Hindlimb muscle (tissue), 1 donor: ENCODE data around the gene VWF. TPM values are rescaled to one million over a fixed set of nuclear protein-coding genes. Genes with fewer than 3 reads are reported as not detected.
"Not testable (repeated sequence)": the region's sequence is repeated elsewhere in the genome, so short reads cannot be mapped to it uniquely, and the experiment has no call there.

ENCODE experiments used
- DNase-seq: peaks from one replicate; pipeline ENCODE4 v3.0.0-alpha.2; 2013
- polyA plus RNA-seq: library from polyadenylated mRNA; unstranded; fragments of 120-200 nt; gene quantifications from one replicate; pipeline ENCODE4 v1.2.1, GENCODE V29; 2013; ENCODE audit not compliant: insufficient read length

Gene VWF
- polyA plus RNA-seq, 1 donor, result 71.3 TPM

- DNase-seq, result no peak
Observed at GRCh38 chr12:6104027-6104426, 20.4 kb downstream of the VWF start.

DNA sequence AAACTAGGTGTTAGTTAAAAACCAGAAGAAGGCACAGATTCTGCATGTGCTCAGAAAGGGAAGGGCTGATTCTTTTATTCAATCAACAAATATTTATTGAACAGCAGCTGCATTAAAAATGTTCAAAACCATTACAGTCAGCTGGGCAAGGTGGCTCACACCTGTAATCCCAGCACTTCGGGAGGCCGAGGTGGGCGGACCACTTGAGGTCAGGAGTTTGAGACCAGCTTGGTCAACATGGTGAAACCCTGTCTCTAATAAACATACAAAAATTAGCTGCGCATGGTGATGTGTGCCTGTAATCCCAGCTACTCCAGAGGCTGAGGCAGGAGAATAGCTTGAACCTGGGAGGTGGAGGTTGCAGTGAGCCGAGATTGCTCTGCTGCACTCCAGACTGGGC, 22.4 kb downstream of the VWF start:
- not testable (repeated sequence) for DNase-seq

GRCh38 chr12:6099316-6099715, 25.2 kb downstream of the VWF start:
- no peak for DNase-seq

- DNase-seq, result no peak
Observed at GRCh38 chr12:6097411-6097810, 27.1 kb downstream of the VWF start.

- DNase-seq, result no peak
Observed at GRCh38 chr12:6096527-6096926, 27.9 kb downstream of the VWF start.

DNA sequence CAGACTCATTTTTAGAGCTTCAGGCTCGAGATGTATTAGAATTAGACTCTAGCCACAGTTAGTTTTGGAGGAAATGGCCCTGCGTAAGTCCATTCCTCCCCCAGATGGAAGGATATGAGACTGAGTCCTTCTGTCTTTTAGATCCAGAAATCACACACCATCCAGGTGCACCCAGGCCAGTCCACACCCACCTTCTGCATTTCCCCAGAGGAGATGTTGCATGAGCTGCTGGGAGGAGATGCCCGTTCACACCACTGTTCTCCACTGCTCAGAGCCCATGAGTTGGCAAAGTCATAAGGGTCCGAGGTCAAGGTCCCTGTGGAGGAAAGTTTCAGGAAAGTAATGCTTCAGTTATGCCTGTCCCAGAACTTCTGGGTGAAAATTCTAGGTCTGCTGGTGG, 29.2 kb downstream of the VWF start:
- no peak for DNase-seq

DNA sequence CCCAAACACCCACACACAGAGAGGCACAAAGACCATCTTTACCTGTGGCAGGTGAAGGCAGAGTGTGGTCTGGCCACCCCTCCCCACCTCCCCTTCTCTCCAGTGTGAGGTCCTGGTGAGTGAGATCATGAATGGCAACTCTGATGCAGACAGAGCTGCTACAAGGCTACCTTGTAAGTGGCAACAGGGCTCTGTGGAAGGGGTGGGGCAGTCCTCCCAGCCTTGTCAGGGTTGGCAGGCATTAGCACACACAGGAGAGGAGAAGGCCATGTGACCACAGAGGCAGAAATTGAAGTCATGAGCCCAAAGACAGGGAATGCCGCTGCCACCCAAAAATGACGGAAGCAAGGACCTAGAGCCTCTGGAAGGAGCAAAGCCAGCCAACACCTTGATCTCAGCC, 30.7 kb downstream of the VWF start:
- no peak for DNase-seq

DNA sequence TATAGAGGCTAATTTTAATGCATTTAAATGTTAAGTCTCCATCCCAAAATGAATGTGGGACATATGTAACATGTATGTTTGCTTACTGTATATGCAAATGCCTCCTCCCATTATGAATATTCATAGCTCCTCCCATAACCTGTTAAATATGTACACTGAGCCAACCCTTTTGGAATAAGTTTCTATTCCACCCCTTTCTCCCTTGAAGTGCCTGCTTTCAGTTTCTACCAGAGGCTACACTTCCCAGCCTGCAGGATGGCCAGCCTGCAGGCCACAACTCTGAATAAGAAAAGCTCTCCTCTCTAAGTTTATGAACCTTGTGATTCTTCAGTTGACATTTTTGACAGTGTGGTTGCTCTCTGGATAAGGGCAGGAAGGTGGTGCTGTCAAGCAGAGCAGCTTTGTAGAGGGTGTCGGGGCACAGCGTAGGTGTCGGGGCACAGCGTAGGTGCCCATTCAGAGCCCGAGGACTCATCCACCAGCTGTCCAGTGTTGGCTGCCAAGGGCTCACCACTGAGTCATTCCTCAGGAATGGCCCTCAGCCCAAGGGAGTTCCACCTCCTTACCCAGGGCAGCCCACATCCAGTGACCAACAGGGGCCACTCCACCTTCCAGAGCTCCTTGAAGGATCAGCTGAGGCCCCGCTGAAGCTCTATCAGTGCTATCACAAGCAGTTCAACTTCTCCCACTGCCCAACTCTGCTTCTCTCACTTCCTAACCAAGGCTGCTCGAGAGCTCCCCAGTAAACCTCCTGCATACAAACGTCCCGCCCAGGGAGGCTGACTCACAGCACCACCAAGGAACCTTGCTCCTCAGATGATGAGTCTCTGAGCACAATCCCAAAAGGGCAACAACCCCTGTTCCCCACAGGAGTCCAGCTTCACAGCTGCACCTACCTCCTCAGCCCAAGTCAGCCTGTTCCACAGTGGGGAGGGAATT, 31.4 kb downstream of the VWF start:
- DNase-seq, result no peak

GRCh38 chr12:6091786-6092566, 32.5 kb downstream of the VWF start:
- no peak for DNase-seq

DNA sequence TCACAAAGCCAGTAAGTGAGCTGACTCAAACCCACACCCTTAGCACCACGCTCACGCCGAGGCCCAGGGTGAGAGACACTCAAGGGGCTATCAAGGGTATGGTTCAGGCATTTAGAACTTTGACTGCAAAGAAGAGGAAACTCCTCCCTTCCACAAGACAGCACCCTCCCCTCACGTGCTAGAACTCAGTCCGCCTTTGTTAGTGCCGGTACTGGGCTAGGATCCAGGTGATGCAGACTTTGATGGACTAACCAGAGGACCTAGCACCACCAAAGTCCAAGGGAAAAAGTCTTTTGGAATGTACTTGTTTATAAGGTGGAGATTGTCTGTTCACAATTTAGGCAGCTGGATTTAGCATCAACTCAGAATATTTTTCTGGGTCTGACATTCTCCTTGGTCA, 33.7 kb downstream of the VWF start:
- peak; percentile 61 for DNase-seq

- DNase-seq, result no peak
Observed at GRCh38 chr12:6088921-6089747, 35.3 kb downstream of the VWF start.

DNA sequence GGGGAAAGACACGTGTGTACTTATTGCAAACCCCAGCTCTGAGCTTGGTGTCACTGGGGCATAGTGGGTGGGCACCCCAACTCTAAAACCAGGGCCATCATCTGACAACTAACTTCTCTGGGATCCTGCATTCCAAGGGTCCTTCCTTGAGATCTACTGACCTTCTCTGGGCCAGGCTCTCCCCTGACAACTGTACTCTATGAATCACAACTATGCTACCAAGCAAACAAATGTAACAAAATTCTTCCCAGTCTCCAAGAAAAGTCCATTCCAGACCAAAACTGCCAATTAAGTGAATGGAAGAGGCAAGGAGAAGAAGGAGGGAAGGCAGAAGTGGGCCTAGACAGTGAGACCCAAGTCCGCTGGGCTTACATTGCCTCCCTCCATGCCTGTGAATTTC, 38.2 kb downstream of the VWF start:
- DNase-seq, result no peak

DNA sequence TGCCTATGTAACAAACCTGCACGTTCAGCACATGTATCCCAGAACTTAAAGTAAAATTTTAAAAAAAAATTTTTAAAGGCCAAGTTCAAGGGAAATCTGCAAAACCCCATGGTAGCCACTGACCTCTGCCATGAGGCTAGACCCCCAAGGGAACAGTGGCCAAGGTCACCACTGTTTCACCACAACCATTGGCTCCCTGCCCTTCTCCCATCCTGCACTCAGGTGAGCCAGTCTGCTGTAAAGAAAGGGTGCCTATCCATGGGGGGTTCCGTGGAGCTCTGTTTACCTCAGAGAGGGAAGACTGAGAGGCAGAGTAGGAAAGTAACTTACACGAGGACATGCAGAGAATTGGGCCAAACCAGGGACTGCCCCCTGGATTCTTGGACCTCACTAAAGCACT, 38.6 kb downstream of the VWF start:
- no peak for DNase-seq

DNA sequence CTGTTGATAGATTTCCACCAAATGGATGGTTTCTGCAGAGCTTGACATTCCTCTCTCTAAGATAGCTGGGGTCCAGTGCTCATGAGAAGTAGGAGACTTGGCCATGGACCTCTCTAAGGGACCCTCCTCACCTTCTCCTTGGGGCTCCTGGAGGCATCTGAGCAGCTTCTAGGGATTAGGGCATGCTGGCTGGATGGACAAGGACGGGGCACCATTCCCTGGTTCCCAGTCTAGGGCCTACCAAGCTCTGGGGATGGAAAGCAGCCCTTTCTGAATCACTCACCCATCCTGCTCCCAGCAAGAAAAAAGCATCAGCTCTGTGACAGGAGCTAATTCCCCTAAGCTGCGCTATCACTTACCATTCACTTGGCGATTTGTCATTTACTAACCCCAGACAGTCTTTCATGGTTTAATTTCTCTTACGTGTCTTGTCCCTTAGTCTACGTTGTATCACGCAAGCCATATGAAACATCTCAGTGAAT, 39.5 kb downstream of the VWF start:
- no peak for DNase-seq

- DNase-seq, result no peak
Observed at GRCh38 chr12:6084261-6084968, 40.1 kb downstream of the VWF start.

GRCh38 chr12:6083601-6084000, 40.9 kb downstream of the VWF start:
- no peak for DNase-seq

GRCh38 chr12:6082613-6083012, 41.9 kb downstream of the VWF start:
- no peak for DNase-seq

GRCh38 chr12:6080149-6081045, 44.1 kb downstream of the VWF start:
- no peak for DNase-seq

DNA sequence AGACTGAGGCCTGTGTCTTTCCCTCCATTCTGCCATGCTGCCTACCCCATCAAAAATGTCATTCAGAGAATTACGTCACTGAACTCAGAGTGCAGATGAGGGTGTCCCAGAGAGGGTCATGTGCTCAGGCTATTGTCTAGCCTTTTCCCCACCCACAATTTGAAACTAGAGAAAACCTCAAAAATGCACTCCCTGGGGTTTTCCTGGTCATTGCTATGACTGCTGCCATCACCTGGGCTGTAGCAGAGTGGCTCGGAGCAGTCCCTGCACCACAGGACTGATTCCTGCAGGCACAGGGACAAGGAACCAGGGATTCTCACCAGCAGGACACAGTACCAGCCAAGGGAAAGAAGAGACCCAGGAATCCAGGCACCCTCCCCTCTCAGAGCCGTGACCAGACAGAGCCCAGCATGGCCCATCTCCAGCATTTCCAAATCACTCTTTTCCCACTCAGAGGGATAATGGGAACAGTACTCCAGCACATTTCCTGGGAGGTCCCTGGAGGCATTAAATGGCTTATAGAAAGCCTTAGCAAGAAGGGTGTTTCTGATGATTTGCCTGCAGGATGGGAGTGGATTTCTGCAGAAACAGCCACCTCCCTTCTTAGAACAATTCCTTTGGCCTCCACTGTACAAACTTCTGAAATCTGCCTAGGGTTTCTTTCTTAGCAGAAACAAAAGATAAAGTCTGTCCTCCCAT, 45.9 kb downstream of the VWF start:
- DNase-seq, result no peak

DNA sequence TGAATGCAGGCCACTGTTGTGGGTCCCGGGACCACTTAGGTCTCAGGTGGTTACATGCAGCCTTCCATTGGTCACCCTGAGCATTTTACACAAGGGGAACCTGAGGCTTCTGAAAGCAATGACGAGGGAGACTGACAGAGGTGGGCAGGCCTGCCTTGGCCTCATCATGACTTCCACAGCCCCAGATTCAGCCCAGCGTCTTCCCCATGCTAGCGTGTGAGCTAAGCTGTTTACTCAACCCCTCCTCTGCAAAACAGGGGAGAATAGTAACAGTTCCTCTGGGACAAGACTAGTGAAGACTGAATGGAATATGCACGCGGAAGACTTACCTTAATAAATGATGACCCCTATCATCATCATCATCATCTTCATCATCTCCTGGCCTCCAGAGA, 46.8 kb downstream of the VWF start:
- DNase-seq, result no peak
